Measurements from ENCODE around the gene DMD.

DMD gene

DNA sequence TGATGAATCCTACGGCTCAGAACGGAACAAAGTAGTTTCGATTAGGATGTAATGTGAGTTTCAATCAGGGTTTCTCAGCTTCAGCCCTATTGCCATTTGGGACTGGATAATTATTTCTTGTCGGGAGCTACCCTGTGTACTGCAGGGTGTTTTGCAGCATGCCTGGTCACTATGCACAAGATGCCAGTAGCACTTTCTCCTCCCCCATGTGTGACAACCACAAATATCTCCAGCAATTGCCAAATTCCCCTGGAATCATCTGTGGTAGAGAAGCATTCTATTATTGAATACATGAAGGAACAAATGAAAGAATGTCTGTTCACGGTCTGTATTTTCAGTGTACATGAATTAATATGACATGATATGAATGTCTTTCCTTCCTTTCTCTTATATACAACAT lies 1356.6 kb downstream of the DMD start:
- DNase-seq (ENCODE audit: low spot score), result no peak

- DNase-seq (ENCODE audit: low spot score), result no peak
Observed at GRCh38 chrX:31851761-31852160, 1359.6 kb downstream of the DMD start.

DNA sequence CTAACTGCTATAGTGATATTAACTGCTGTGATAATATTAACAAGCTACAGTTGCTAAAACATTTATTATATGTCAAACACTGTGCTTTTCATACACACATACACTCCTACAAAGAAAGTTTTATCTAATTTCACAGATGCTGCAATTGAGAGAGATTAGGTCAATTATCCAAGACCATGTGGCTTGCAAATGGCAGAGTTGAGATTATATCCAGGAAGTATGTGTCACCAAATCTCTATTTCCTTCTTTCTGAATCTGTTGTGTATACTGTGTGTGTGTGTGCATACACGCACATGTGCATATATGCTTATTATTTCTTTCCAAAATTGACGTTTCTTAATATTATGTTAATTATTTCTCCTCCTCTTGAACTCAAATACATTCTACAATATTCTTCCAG lies 1363.6 kb downstream of the DMD start:
- no peak for DNase-seq (ENCODE audit: low spot score)

DNA sequence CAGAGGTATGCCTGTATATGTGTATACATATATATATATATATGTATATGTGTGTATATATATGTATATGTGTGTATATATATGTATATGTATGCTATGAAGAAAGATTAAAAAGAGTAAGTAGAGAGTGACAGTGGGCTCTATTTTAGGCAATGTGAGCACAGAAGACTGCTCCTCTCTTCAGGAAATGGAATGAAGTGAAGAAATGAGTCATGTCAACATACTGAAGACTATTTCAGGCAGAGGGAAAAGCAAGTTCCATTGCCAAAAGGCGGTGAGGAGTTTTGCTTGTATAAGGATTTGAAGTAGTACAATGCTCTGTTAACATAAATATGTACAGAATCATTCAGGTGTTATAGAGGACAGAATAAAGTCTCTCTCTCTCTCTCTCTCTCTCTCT lies 1366.3 kb downstream of the DMD start:
- DNase-seq (ENCODE audit: low spot score), result no peak

- no peak for DNase-seq (ENCODE audit: low spot score)
Observed at GRCh38 chrX:31838617-31839016, 1372.7 kb downstream of the DMD start.

DNA sequence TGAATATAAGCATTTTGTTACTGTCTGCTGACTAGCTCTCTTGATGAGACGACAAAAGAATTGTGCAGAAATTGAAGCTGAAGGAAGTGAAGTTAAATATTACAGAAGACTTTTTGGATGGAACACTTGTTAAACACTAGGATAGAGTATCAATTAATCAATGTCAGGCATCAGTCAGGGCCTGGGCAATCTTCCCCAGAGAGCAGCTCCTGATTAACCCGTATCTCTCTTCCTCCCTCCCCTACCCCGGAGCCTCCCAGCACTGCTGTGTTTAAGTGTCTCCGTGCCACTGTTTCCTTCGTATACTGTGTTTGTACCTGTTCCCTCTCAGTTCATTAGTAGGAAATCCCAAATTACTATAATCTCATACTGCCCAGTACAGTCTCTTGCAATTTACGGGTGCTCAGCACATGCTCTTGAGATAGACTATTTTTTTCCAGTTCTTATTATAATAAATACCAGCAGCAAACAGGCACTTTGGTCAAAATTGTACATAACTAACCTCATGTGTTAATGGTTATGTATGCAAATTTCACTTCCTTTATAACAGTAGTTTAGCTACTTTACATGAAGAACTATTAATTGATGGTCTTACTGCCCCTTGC lies 1373.8 kb downstream of the DMD start:
- DNase-seq (ENCODE audit: low spot score), result no peak

GRCh38 chrX:31836479-31836878 lies 1374.9 kb downstream of the DMD start:
- DNase-seq (ENCODE audit: low spot score), result no peak

GRCh38 chrX:31832263-31832662 lies 1379.1 kb downstream of the DMD start:
- DNase-seq (ENCODE audit: low spot score), result peak; percentile 22

DNA sequence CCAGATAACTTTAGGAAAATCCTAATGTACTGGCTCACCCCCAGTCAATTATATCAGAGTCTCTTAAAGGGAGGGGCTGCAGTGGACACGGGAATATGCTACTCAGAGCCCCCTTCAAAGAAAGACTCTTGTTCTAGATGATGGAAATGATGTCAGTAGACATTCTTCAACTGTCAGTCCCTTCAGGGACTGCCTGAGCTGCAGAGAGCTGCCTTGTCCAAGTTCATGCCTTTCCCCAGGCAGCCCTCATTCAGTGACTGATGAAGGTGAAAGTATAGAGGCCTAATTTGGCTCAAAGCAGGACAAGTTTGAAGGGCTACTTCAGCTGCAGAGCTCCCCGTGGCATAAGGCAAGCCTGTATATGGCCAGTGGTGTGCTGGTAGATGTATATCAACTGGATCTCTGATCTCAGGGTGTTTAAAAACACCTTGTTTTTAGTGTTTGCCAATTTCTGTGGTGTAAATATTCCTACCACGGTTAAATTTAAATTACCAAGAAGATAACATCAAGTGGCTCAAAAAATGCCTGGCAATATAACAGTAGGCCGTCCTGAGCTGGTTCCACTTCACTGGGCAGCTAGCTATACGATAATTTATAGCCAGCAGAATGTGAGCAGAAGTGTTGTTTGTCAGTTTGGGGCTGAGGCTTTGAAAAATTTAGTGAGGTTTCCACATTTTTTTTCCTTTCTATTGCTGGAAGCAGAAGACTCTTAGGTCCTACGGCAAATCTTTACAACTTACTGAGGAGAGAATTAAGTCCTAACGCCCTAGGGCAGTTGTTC lies 1390.7 kb downstream of the DMD start:
- DNase-seq (ENCODE audit: low spot score), result no peak

DNA sequence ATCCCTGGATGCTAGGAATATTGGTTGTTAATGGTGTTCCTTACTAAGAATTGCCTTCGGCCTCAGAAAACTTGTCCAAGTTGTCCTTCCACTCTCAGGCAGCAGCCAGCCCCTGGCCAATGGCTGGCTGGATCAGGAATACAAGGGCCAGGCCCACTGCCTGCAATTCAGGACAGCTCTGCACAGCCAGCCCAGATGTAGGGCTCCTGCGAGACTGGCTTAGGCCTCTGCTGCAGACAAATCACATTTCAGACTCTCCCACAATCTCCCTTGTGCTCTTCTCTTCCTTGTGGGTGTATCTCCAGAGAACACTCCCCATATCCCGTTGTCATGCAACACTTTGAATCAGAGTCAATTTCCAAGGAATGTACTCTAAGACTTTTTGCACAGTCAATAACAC lies 1391.9 kb downstream of the DMD start:
- no peak for DNase-seq (ENCODE audit: low spot score)

DNA sequence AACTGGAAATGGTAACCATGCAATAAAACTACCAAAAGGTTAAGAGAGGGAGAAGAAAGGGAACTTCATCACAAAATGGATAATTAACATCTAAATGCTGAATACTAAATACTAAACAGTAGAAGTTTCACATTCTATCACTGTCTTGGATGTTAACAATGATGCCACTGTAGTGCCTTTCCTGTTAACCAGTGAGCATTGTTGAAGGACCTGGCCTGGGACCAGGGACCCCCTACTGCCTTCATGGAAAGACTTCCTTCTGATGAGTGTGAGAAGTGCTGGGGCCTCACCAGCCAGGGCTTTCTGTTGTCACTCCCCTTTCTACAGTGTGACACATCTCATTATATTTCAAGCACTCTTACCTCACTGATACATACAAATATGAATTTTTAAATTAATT lies 1400.2 kb downstream of the DMD start:
- no peak for DNase-seq (ENCODE audit: low spot score)

GRCh38 chrX:31808357-31808756 lies 1403.0 kb downstream of the DMD start:
- no peak for DNase-seq (ENCODE audit: low spot score)

DNA sequence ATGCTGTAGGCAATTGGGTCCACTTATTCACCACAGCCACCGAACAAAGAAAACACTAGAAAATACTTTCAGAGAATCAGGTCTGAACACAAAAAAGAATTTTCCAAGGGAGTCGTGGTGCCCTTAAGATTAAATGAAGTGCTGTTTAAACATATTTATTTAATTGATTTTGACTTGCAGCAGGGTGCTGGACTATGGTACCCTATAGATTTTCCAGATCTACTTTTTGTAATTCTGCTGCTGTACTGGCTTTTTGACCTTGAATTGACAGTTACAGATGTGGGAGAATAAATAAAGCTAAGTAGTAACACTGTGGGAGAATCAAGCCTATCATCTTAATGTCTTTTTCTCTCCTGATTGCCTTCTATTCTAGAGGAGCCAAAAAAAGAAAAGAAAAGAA lies 1404.2 kb downstream of the DMD start:
- DNase-seq (ENCODE audit: low spot score), result no peak

- no peak for DNase-seq (ENCODE audit: low spot score)
Observed at GRCh38 chrX:31805781-31806180, 1405.6 kb downstream of the DMD start.

DNA sequence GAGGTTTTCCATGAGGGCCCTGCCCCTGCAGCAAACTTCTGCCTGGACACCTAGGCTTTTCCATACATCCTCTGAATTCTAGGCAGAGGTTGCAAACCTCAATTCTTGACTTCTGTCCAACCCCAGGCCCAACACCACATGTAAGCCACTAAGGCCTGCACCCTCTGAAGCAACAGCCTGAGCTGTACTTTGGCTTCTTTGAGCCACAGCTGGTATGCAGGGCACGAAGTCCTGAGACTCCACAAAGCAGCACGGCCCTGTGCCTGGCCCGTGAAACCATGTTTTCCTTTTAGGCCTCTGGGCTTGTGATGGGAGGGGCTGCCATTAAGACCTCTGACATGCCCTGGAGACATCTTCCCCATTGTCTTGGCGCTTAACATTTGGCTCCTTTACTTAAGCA lies 1411.1 kb downstream of the DMD start:
- no peak for DNase-seq (ENCODE audit: low spot score)

- DNase-seq (ENCODE audit: low spot score), result no peak
Observed at GRCh38 chrX:31796624-31797023, 1414.7 kb downstream of the DMD start.

- DNase-seq (ENCODE audit: low spot score), result no peak
Observed at GRCh38 chrX:31747411-31747810, 1463.9 kb downstream of the DMD start.

DNA sequence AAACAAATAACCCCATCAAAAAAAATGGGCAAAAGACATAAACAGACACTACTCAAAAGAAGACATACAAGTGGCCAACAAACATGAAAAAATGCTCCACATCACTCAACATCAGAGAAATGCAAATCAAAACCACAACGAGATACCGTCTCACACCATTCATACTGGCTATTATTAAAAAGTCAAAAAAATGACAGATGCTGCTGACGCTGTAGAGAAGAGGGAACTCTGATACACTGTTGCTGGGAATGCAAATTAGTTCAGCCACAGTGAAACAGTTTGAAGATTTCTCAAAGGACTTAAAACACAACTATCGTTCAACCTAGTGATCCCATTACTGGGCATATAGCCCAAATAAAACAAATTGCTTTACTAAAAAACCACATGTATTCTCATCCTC lies 1468.3 kb downstream of the DMD start:
- no peak for DNase-seq (ENCODE audit: low spot score)

- DNase-seq (ENCODE audit: low spot score), result no peak
Observed at GRCh38 chrX:31717474-31717873, 1493.9 kb downstream of the DMD start.

DNA sequence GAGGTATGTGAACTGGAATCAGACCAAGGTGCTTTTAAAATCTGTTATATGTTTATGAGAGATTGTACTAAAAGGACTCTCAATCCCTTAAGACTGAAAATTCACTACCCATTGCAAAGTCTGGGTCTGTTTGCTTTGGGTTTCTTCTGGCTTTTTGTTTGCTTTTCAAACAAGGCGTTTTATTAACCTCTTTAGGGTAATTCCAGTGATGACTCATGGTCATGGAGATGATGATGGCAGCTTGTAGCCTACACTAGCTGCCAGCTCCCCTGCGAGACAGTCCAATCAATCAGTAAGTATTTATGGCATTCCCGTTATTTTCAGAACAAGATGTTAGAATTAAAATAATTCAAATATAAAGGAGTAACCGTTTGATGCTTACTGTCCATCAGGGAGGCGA lies 1495.7 kb downstream of the DMD start:
- DNase-seq (ENCODE audit: low spot score), result no peak

- DNase-seq (ENCODE audit: low spot score), result no peak
Observed at GRCh38 chrX:31714797-31715196, 1496.6 kb downstream of the DMD start.

- no peak for DNase-seq (ENCODE audit: low spot score)
Observed at GRCh38 chrX:31713120-31713519, 1498.2 kb downstream of the DMD start.

GRCh38 chrX:31711166-31711565 lies 1500.2 kb downstream of the DMD start:
- DNase-seq (ENCODE audit: low spot score), result no peak

- no peak for DNase-seq (ENCODE audit: low spot score)
Observed at GRCh38 chrX:31708116-31708515, 1503.2 kb downstream of the DMD start.

All from LoVo (cell line).